ENCODE data around the gene AKAP9.

DNA sequence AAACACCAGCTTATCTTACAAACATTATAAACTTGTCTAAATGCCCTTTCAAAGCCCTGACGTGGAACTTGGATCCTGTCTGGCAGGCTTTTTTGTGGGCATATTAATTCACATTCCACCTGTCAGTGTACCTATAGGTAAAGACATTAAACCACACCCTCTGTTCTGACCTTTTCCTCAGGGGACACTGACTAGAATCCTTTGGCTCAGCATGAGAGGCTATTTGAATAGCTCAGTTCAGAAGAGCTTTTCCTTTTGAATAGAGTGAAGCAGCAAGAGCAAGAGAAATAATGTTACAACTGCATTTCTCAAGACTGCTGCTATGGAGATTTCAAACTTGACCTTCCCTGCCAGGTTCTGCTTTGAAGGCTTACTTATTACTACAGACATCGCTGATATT, 116.7 kb downstream of the AKAP9 start:
- TF ChIP-seq POLR2A (IDR thresholded peaks at IDR 0.05): no peak
- TF ChIP-seq, protein P1, sequence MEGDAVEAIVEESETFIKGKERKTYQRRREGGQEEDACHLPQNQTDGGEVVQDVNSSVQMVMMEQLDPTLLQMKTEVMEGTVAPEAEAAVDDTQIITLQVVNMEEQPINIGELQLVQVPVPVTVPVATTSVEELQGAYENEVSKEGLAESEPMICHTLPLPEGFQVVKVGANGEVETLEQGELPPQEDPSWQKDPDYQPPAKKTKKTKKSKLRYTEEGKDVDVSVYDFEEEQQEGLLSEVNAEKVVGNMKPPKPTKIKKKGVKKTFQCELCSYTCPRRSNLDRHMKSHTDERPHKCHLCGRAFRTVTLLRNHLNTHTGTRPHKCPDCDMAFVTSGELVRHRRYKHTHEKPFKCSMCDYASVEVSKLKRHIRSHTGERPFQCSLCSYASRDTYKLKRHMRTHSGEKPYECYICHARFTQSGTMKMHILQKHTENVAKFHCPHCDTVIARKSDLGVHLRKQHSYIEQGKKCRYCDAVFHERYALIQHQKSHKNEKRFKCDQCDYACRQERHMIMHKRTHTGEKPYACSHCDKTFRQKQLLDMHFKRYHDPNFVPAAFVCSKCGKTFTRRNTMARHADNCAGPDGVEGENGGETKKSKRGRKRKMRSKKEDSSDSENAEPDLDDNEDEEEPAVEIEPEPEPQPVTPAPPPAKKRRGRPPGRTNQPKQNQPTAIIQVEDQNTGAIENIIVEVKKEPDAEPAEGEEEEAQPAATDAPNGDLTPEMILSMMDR (IDR thresholded peaks at IDR 0.05): no peak

Data from body of pancreas (tissue), 4 donors.